Suprapubic skin (tissue), 4 donors: Measurements from ENCODE around the gene ANKS4B.

Experiments
- EP300 ChIP-seq: sonication (generic); formaldehyde crosslinking; IDR thresholded peaks from one replicate; pipeline ENCODE4 v1.6.1; 2017; ENCODE audit warnings: antibody characterized with exemption
- POLR2A ChIP-seq, 2 donors: fragments of 450-650 bp; IDR thresholded peaks; one replicate each; pipeline ENCODE4 v1.6.1; 2017; ENCODE audit warnings: antibody characterized with exemption in 2 of 2, mild to moderate bottlenecking in 2 of 2, moderate library complexity in 2 of 2
- POLR2AphosphoS5 ChIP-seq, 3 donors: sonication (generic); formaldehyde crosslinking; IDR thresholded peaks; one replicate each; pipeline ENCODE4 v1.6.1; 2017; ENCODE audit warnings: antibody characterized with exemption in 3 of 3
- TF ChIP-seq, protein P1 (sequence below), 2 donors: fragments of 200-600 bp in 1 of 2; fragments of 450-650 bp in 1 of 2; sonication (generic) in 1 of 2; IDR thresholded peaks; one replicate each; pipeline ENCODE4 v1.5.1; 2016 to 2019; ENCODE audit warnings: antibody characterized with exemption in 2 of 2, mild to moderate bottlenecking in 1 of 2, moderate library complexity in 1 of 2

DNA sequence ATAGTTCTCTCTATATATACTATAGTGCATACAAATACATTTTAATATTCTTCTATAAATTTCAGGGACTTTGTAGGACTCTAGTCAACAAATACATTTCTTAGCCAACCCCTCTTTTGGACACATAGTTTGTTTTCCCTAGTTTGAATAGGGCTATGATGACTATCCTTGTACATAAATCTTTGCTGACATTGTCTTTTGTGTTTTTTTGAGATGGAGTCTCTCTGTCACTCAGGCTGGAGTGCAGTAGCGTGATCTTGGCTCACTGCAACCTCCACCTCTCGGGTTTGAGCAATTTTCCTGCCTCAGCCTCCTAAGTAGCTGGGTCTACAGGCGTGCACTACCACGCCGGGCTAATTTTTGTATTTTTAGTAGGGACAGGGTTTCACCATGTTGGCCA is 3.3 kb downstream of the ANKS4B start:
- TF ChIP-seq POLR2A (IDR thresholded peaks at IDR 0.05) (no peak), EP300 (no peak), POLR2AphosphoS5 (IDR thresholded peaks at IDR 0.05) (no peak)
- TF ChIP-seq, protein P1, sequence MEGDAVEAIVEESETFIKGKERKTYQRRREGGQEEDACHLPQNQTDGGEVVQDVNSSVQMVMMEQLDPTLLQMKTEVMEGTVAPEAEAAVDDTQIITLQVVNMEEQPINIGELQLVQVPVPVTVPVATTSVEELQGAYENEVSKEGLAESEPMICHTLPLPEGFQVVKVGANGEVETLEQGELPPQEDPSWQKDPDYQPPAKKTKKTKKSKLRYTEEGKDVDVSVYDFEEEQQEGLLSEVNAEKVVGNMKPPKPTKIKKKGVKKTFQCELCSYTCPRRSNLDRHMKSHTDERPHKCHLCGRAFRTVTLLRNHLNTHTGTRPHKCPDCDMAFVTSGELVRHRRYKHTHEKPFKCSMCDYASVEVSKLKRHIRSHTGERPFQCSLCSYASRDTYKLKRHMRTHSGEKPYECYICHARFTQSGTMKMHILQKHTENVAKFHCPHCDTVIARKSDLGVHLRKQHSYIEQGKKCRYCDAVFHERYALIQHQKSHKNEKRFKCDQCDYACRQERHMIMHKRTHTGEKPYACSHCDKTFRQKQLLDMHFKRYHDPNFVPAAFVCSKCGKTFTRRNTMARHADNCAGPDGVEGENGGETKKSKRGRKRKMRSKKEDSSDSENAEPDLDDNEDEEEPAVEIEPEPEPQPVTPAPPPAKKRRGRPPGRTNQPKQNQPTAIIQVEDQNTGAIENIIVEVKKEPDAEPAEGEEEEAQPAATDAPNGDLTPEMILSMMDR (IDR thresholded peaks at IDR 0.05) = no peak
